ENCODE measurements around the gene FUBP3. TPM values are rescaled to one million over a fixed set of nuclear protein-coding genes. Genes with fewer than 3 reads are reported as not detected.

Gene FUBP3
- total RNA-seq, 4 donors from 2014 or later: 10.4 to 75.1 (median 13.0) TPM

GRCh38 chr9:130662099-130662969 is 83.0 kb downstream of the FUBP3 start:
- no peak for TF ChIP-seq POLR2A (IDR thresholded peaks at IDR 0.05)
- Histone ChIP-seq H3K27me3 (peaks cover 82 to 100% (median 99%) of the 10 kb centered on the region in 3 donors), H3K27ac (no peak overlapping the region), H3K9me3 (no peaks in the 10 kb centered on the region), H3K4me3 (peak overlapping the region in 1 of 4 donors; percentile 28), H3K4me1 (peaks cover 13 to 28% of the 10 kb centered on the region in 2 donors), H3K36me3 (no peaks in the 10 kb centered on the region)
- ATAC-seq (no peak), DNase-seq (no peak)
- intact Hi-C loops (cut with DNase I; ENCODE audit: low total_unique reads): no loop called here
- in situ Hi-C loops (cut with MboI; ENCODE audit: low sequenced_read_pairs in 4 of 4): no loop called here

GRCh38 chr9:130662970-130663257 is 83.5 kb downstream of the FUBP3 start:
- ATAC-seq: no peak
- no peak overlapping the region for H3K27ac ChIP-seq
- H3K4me1 ChIP-seq: peaks cover 13 to 28% of the 10 kb centered on the region in 2 donors
- no peaks in the 10 kb centered on the region for H3K9me3 ChIP-seq
- intact Hi-C loops (cut with DNase I; ENCODE audit: low total_unique reads): no loop called here
- peaks cover 78 to 100% (median 93%) of the 10 kb centered on the region in 3 donors for H3K27me3 ChIP-seq
- DNase-seq: no peak
- in situ Hi-C loops (cut with MboI; ENCODE audit: low sequenced_read_pairs in 4 of 4): no loop called here
- no peaks in the 10 kb centered on the region for H3K36me3 ChIP-seq
- TF ChIP-seq POLR2A (IDR thresholded peaks at IDR 0.05) (no peak), CTCF (IDR thresholded peaks at IDR 0.05 in 4 of 5, conservative IDR thresholded peaks at IDR 0.05 in 1 of 5) (no peak)
- peak overlapping the region in 1 of 4 donors; percentile 28 for H3K4me3 ChIP-seq

GRCh38 chr9:130663258-130663976 is 84.0 kb downstream of the FUBP3 start:
- H3K36me3 ChIP-seq: no peaks in the 10 kb centered on the region
- no peak overlapping the region for H3K27ac ChIP-seq
- peaks cover 13 to 28% of the 10 kb centered on the region in 2 donors for H3K4me1 ChIP-seq
- peaks cover 73 to 95% (median 89%) of the 10 kb centered on the region in 3 donors for H3K27me3 ChIP-seq
- ATAC-seq (no peak), DNase-seq (no peak)
- H3K4me3 ChIP-seq: peak overlapping the region in 1 of 4 donors; percentile 28
- H3K9me3 ChIP-seq: no peaks in the 10 kb centered on the region
- in situ Hi-C loops (cut with MboI; ENCODE audit: low sequenced_read_pairs in 4 of 4): no loop called here
- TF ChIP-seq POLR2A (IDR thresholded peaks at IDR 0.05): no peak
- no peak for TF ChIP-seq CTCF (IDR thresholded peaks at IDR 0.05 in 4 of 5, conservative IDR thresholded peaks at IDR 0.05 in 1 of 5)
- intact Hi-C loops (cut with DNase I; ENCODE audit: low total_unique reads): no loop called here

- peaks cover 69 to 90% (median 84%) of the 10 kb centered on the region in 3 donors for H3K27me3 ChIP-seq
- peak overlapping the region in 1 of 4 donors; percentile 28 for H3K4me3 ChIP-seq
- intact Hi-C loops (cut with DNase I; ENCODE audit: low total_unique reads) (no loop called here), in situ Hi-C loops (cut with MboI; ENCODE audit: low sequenced_read_pairs in 4 of 4) (no loop called here)
- no peaks in the 10 kb centered on the region for H3K36me3 ChIP-seq
- H3K27ac ChIP-seq: no peak overlapping the region
- TF ChIP-seq POLR2A (IDR thresholded peaks at IDR 0.05): no peak
- ATAC-seq: no peak
- H3K9me3 ChIP-seq: no peaks in the 10 kb centered on the region
- no peak for DNase-seq
- peaks cover 13 to 28% of the 10 kb centered on the region in 2 donors for H3K4me1 ChIP-seq
Observed at GRCh38 chr9:130663977-130664250, 84.5 kb downstream of the FUBP3 start.

GRCh38 chr9:130664251-130665028 is 85.1 kb downstream of the FUBP3 start, which contains the start of gene PRDM12:
Gene PRDM12 (plus strand): TSS chr9:130664594. CDS start chr9:130664654, 60 bp downstream.
- in situ Hi-C loops (cut with MboI; ENCODE audit: low sequenced_read_pairs in 4 of 4): no loop called here
- H3K4me1 ChIP-seq: peaks cover 13 to 28% of the 10 kb centered on the region in 2 donors
- H3K36me3 ChIP-seq: no peaks in the 10 kb centered on the region

More at GRCh38 chr9:130664251-130665028, 85.1 kb downstream of the FUBP3 start, which contains the start of gene PRDM12:
- DNase-seq (no peak), ATAC-seq (no peak)
- Histone ChIP-seq H3K27me3 (peaks cover 64 to 85% (median 79%) of the 10 kb centered on the region in 3 donors), H3K9me3 (no peaks in the 10 kb centered on the region), H3K4me3 (peak within 1 kb of the TSS in 2 of 4 donors; percentile 11 to 28), H3K27ac (no peak within 1 kb of the TSS)
- TF ChIP-seq POLR2A (IDR thresholded peaks at IDR 0.05) (no peak), CTCF (IDR thresholded peaks at IDR 0.05 in 4 of 5, conservative IDR thresholded peaks at IDR 0.05 in 1 of 5) (no peak)
- intact Hi-C loops (cut with DNase I; ENCODE audit: low total_unique reads): no loop called here

Data from gastrocnemius medialis (tissue), 4 donors.